MCF 10A (cell line): ENCODE measurements around the gene MYO16. TPM values are rescaled to one million over a fixed set of nuclear protein-coding genes. Genes with fewer than 3 reads are reported as not detected.

Experiments used
- BruUV-seq: library from RNA; stranded (reverse); fragments of 400-500 nt; replicated peaks from 2 replicates; lab custom pipeline; 2021; lab: Mats Ljungman, UMichigan
- CTCF ChIA-PET: fragments of 300-600 bp; sonication (Branson Sonifier 250); formaldehyde crosslinking; extraction: SDS; loops from one replicate; lab custom pipeline; 2021; ENCODE audit warnings: antibody characterized with exemption, inconsistent platforms; lab: Yijun Ruan, JAX
- POLR2A ChIA-PET: fragments of 300-600, 350-650 bp; sonication (Branson Sonifier 250); formaldehyde crosslinking; extraction: SDS; loops from one replicate; lab custom pipeline; 2020; ENCODE audit warnings: antibody characterized with exemption, inconsistent platforms; lab: Yijun Ruan, JAX
- DNase-seq: peaks from one replicate; pipeline ENCODE4 v3.0.0-alpha.2; 2018; ENCODE audit not compliant: unreplicated experiment
- H3K27ac Mint-ChIP-seq: one replicate; pipeline ENCODE4 v1.8.0; 2022; ENCODE audit warnings: mild to moderate bottlenecking, low read depth, mixed read lengths; ENCODE audit not compliant: unreplicated experiment
- H3K27me3 Mint-ChIP-seq: one replicate; pipeline ENCODE4 v1.8.0; 2022; ENCODE audit warnings: mixed read lengths; ENCODE audit not compliant: insufficient read depth, unreplicated experiment
- H3K36me3 Mint-ChIP-seq: one replicate; pipeline ENCODE4 v1.8.0; 2022; ENCODE audit warnings: mild to moderate bottlenecking, moderate library complexity, mixed read lengths; ENCODE audit not compliant: insufficient read depth, unreplicated experiment
- H3K4me1 Mint-ChIP-seq: one replicate; pipeline ENCODE4 v1.8.0; 2022; ENCODE audit warnings: mixed read lengths; ENCODE audit not compliant: insufficient read depth, unreplicated experiment
- H3K4me3 Mint-ChIP-seq: one replicate; pipeline ENCODE4 v1.8.0; 2022; ENCODE audit warnings: mild to moderate bottlenecking, moderate library complexity, mixed read lengths; ENCODE audit not compliant: unreplicated experiment
- H3K9me3 Mint-ChIP-seq: one replicate; pipeline ENCODE4 v1.8.0; 2022; ENCODE audit warnings: mixed read lengths; ENCODE audit not compliant: unreplicated experiment
- CTCF ChIP-seq: fragments of 200-600 bp; IDR thresholded peaks from one replicate; pipeline ENCODE4 v1.8.0; 2022; ENCODE audit warnings: antibody characterized with exemption, mild to moderate bottlenecking; ENCODE audit not compliant: unreplicated experiment
- intact Hi-C: fragments of 100-400 bp; cut with micrococcal nuclease; formaldehyde crosslinking; loops from 2 replicates; pipeline ENCODE4 v1.14.1; 2022
- total RNA-seq: library from RNA; stranded (reverse); gene quantifications from 2 replicates; pipeline ENCODE4 v1.2.3, GENCODE V29; 2022

Gene MYO16
- total RNA-seq, 1 experiment from 2014 or later: not detected

- H3K27ac Mint-ChIP-seq: peak overlapping the region; percentile 53
Measured at GRCh38 chr13:108963846-108964600, 334.6 kb downstream of the MYO16 start.

GRCh38 chr13:108964606-108965005 lies 335.2 kb downstream of the MYO16 start:
- CTCF ChIA-PET: interaction anchor here (1.8 kb wide), 1 partner anchor 826 kb away, joined by 5 read pairs; no protein-coding TSS in a partner anchor
- Mint-ChIP-seq H3K9me3 (no peaks in the 10 kb centered on the region), H3K36me3 (no peaks in the 10 kb centered on the region), H3K4me3 (no peak overlapping the region), H3K4me1 (peaks cover 28% of the 10 kb centered on the region), H3K27me3 (no peaks in the 10 kb centered on the region), H3K27ac (peak overlapping the region; percentile 53)
- no TSS peak for BruUV-seq
- no peak for TF ChIP-seq CTCF
- POLR2A ChIA-PET: interaction anchor here (0.7 to 1.1 kb wide), 2 partner anchors 8 to 288 kb away, joined by 3 read pairs; no protein-coding TSS in a partner anchor
- intact Hi-C loops: loop anchor here (5.0 kb wide), 2 partner anchors 308 to 428 kb away; no protein-coding TSS in a partner anchor
- no peak for DNase-seq

More at GRCh38 chr13:108963846-108964600, 334.6 kb downstream of the MYO16 start:
- ChIA-PET POLR2A (interaction anchor here (0.7 to 1.3 kb wide), 3 partner anchors 8 to 801 kb away, joined by 3 to 6 read pairs (median 5); no protein-coding TSS in a partner anchor), CTCF (interaction anchor here (1.0 to 1.4 kb wide), 5 partner anchors 819 to 1149 kb away, joined by 3 to 7 read pairs (median 3); no protein-coding TSS in a partner anchor)
- BruUV-seq: no TSS peak
- TF ChIP-seq CTCF: no peak
- Mint-ChIP-seq H3K9me3 (no peaks in the 10 kb centered on the region), H3K36me3 (no peaks in the 10 kb centered on the region), H3K4me1 (peaks cover 32% of the 10 kb centered on the region), H3K27me3 (no peaks in the 10 kb centered on the region), H3K4me3 (no peak overlapping the region)
- DNase-seq: peak; percentile 75
- intact Hi-C loops: loop anchor here (5.0 kb wide), 2 partner anchors 308 to 428 kb away; no protein-coding TSS in a partner anchor

GRCh38 chr13:108967371-108967770 lies 338.0 kb downstream of the MYO16 start:
- intact Hi-C loops: no loop called here
- POLR2A ChIA-PET: interaction anchor here (0.5 to 1.5 kb wide), 2 partner anchors 161 to 1142 kb away, joined by 3 read pairs; no protein-coding TSS in a partner anchor
- TF ChIP-seq CTCF: no peak
- Mint-ChIP-seq H3K27ac (no peak overlapping the region), H3K4me3 (no peak overlapping the region), H3K9me3 (no peaks in the 10 kb centered on the region), H3K4me1 (peaks cover 23% of the 10 kb centered on the region), H3K36me3 (no peaks in the 10 kb centered on the region), H3K27me3 (no peaks in the 10 kb centered on the region)
- CTCF ChIA-PET: no interaction called here
- no peak for DNase-seq
- BruUV-seq: no TSS peak

- Mint-ChIP-seq H3K9me3 (no peaks in the 10 kb centered on the region), H3K4me1 (peaks cover 23% of the 10 kb centered on the region), H3K4me3 (no peak overlapping the region), H3K27me3 (no peaks in the 10 kb centered on the region), H3K36me3 (no peaks in the 10 kb centered on the region), H3K27ac (no peak overlapping the region)
- CTCF ChIA-PET: interaction anchor here (0.5 kb wide), 1 partner anchor 320 kb away, joined by 3 read pairs; no protein-coding TSS in a partner anchor
- BruUV-seq: no TSS peak
- POLR2A ChIA-PET: no interaction called here
- DNase-seq: no peak
- no peak for TF ChIP-seq CTCF
- intact Hi-C loops: no loop called here
Measured at GRCh38 chr13:108968566-108968965, 339.2 kb downstream of the MYO16 start.
